Measurements from ENCODE around the gene TAX1BP1. TPM values are rescaled to one million over a fixed set of nuclear protein-coding genes. Genes with fewer than 3 reads are reported as not detected.
"Not testable (repeated sequence)": the region's sequence is repeated elsewhere in the genome, so short reads cannot be mapped to it uniquely, and the experiment has no call there.

TAX1BP1 gene
- total RNA-seq, 4 donors from 2014 or later = 65.0 to 77.0 (median 72.3) TPM

DNA sequence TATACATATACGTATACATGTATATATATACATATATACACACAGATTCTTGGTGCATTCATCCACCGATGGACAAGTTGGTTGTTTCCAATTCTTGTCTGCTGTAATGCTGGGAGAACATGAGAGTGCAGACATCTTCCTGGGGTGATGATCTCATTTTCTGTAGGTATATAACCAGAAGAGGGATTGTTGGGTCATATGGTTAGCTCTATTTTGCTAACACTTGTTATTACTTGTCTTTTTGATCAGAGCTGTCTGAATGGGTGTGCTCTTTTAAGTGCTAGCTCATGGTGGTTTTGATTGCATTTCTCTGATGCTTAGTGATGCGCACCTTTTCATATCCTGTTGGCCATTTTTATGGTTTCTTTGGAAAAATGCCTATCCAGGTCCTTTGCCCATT lies 106.4 kb downstream of the TAX1BP1 start:
- DNase-seq (ENCODE audit: low spot score) (no peak), ATAC-seq (ENCODE audit: low FRiP score) (no peak)
- TF ChIP-seq, protein P1, sequence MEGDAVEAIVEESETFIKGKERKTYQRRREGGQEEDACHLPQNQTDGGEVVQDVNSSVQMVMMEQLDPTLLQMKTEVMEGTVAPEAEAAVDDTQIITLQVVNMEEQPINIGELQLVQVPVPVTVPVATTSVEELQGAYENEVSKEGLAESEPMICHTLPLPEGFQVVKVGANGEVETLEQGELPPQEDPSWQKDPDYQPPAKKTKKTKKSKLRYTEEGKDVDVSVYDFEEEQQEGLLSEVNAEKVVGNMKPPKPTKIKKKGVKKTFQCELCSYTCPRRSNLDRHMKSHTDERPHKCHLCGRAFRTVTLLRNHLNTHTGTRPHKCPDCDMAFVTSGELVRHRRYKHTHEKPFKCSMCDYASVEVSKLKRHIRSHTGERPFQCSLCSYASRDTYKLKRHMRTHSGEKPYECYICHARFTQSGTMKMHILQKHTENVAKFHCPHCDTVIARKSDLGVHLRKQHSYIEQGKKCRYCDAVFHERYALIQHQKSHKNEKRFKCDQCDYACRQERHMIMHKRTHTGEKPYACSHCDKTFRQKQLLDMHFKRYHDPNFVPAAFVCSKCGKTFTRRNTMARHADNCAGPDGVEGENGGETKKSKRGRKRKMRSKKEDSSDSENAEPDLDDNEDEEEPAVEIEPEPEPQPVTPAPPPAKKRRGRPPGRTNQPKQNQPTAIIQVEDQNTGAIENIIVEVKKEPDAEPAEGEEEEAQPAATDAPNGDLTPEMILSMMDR (IDR thresholded peaks at IDR 0.05) = no peak

DNA sequence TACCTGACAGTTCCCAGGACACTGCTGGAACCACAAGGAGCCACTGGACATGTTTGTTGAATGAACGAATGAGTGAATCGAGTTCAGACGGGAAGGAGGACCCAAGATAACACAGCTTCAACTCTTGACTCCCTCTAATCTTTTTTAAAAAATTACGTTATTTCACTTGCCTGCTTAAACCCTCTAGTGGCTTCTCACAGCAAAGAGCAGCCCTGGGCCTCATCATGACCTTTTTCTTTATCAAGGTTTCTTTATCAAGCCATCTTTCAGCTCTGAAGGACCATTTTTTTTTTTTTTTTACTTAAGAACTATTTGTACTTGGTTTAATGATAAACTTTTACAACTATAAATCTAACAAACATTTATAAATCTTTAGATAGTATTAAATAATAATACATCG lies 110.6 kb downstream of the TAX1BP1 start:
- TF ChIP-seq, protein P1 (IDR thresholded peaks at IDR 0.05) = no peak
- no peak for DNase-seq (ENCODE audit: low spot score)
- no peak for ATAC-seq (ENCODE audit: low FRiP score)

DNA sequence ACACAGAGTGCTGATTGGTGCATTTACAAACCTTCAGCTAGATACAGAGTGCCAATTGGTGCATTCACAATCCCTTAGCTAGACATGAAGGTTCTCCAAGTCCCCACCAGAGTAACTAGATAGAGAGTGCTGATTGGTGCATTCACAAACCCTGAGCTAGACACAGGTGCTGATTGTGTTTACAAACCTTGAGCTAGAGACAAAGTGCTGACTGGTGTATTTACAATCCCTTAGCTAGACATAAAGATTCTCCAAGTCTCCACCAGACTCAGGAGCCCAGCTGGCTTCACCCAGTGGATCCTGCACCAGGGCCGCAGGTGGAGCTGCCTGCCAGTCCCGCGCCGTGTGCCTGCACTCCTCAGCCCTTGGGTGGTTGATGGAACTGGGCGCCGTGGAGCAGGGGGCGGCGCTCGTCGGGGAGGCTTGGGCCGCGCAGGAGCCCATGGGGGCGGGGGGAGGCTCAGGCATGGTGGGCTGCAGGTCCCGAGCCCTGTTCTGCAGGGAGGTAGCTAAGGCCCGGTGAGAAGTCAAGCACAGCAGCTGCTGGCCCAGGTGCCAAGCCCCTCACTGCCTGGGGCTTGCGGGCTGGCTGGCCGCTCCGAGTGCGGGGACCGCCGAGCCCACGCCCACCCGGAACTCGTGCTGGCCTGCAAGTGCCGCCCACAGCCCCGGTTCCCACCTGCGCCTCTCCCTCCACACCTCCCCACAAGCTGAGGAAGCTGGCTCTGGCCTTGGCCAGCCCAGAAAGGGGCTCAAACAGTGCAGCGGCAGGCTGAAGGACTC lies 116.9 kb downstream of the TAX1BP1 start:
- DNase-seq (ENCODE audit: low spot score); ATAC-seq (ENCODE audit: low FRiP score): not testable (repeated sequence)

DNA sequence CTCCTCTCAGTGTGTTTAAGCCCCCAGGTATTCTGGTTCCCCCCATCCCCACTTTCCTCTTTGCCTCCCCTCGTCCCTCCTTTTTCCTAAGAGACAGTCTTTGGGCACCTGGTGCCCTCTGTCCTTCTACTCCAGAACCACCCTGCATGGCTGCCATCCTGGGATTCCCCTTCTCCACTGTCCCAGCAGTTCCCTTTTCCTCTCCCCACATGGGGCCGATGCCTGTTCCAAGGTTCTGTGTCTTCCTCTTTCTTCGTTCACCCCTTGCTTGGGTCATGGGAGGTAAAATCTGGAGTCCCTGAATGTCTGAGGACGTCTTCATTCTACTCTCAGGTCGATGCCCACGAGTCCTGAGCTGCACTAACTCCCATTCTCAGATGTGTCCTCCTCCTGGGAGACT lies 120.8 kb downstream of the TAX1BP1 start:
- ATAC-seq (ENCODE audit: low FRiP score) (no peak), DNase-seq (ENCODE audit: low spot score) (no peak)
- TF ChIP-seq, protein P1 (IDR thresholded peaks at IDR 0.05) = no peak

DNA sequence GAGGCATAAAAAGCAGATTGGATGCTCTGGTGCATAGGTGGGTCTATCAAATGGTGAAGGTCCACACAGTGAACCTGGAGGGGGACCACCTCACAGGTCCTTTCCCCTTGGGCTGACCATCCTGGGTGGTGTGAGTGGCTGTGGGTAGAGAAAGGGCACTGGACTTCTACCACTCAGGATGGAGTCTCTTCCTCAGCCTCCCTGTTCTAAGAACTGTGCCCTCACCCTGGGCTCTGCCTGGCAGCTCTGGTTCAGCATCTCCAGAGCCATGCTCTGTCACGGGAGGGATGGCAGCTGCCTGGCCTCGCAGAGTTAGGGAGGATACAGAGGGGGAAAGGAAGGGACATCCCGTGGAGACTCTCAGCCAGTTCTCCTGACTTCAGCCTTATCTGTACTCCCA lies 121.8 kb downstream of the TAX1BP1 start:
- TF ChIP-seq, protein P1 (IDR thresholded peaks at IDR 0.05) = no peak
- no peak for DNase-seq (ENCODE audit: low spot score)
- no peak for ATAC-seq (ENCODE audit: low FRiP score)

DNA sequence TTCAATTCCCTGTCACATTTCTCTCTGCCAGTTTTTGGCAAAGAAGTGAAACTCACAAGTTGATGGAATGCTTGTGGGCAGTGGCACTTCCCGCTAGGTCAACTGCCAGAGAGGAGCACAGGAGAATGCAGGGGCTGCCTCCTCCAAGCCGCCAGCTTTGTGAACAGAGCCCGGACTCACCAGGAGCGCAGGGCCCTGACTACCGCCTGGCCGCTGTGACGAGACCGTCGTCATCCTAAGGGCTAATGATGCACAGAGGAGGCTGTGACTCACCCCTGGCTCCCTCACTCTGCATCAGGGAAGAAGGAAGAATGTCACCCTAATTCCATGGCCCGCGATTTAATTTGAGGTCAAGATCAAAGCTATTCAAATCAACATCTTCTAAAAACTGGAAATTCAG lies 123.9 kb downstream of the TAX1BP1 start:
- ATAC-seq (ENCODE audit: low FRiP score) = no peak
- TF ChIP-seq, protein P1 (IDR thresholded peaks at IDR 0.05) = no peak
- no peak for DNase-seq (ENCODE audit: low spot score)

- no peak for ATAC-seq (ENCODE audit: low FRiP score)
- TF ChIP-seq, protein P1 (IDR thresholded peaks at IDR 0.05) = no peak
- no peak for DNase-seq (ENCODE audit: low spot score)
Measured at GRCh38 chr7:27866256-27866655, 126.3 kb downstream of the TAX1BP1 start.
